HCT116 (cell line): ENCODE data around the gene MORN5. TPM values are rescaled to one million over a fixed set of nuclear protein-coding genes. Genes with fewer than 3 reads are reported as not detected.

Experiments
- ATAC-seq: fragments of 200-7000 bp; cut with Tn5 transposase; 2 replicates; pipeline ENCODE4 v1.9.1; 2020; ENCODE audit warnings: mild to moderate bottlenecking, moderate library complexity
- BruUV-seq: library from RNA; stranded (reverse); fragments of 400-500 nt; replicated peaks from 2 replicates; lab custom pipeline; 2021; lab: Mats Ljungman, UMichigan
- CTCF ChIA-PET: fragments of 300-600 bp; sonication (Branson Sonifier 250); formaldehyde crosslinking; loops from one replicate; lab custom pipeline; 2021; ENCODE audit warnings: antibody characterized with exemption; lab: Charles Lee
- POLR2A ChIA-PET: fragments of 300-600, 350-600 bp; sonication (Branson Sonifier 250); formaldehyde crosslinking; loops from one replicate; lab custom pipeline; 2021; ENCODE audit warnings: antibody characterized with exemption; lab: Charles Lee
- RAD21 ChIA-PET, 2 experiments: fragments of 300-600 bp; sonication (Branson Sonifier 250); formaldehyde crosslinking; loops; one replicate each; lab custom pipeline; 2023; ENCODE audit warnings: low total read pairs in 2 of 2; ENCODE audit not compliant: uncharacterized antibody in 2 of 2, unreplicated experiment in 2 of 2, low non-redundant PET in 1 of 2; lab: Charles Lee
- DNase-seq: peaks from one replicate; pipeline ENCODE4 v3.0.0-alpha.2; 2010; ENCODE audit warnings: low read depth, low spot score
- H2AFZ ChIP-seq: fragments of 200-600 bp; shearing (Covaris generic), sonication (generic); 2 replicates; pipeline ENCODE4 v1.6.1; 2017; ENCODE audit warnings: low read depth, mixed run types, mixed read lengths, antibody characterized with exemption, low read length; ENCODE audit not compliant: poor library complexity, severe bottlenecking
- H3K27ac ChIP-seq: 2 replicates; pipeline ENCODE4 v1.5.1; 2012; ENCODE audit warnings: low read depth, low read length
- H3K27me3 ChIP-seq: fragments of 200-600 bp; sonication (generic); 2 replicates; pipeline ENCODE4 v1.6.1; 2016; ENCODE audit warnings: mixed run types, low read length, mixed read lengths; ENCODE audit not compliant: insufficient read depth
- H3K36me3 ChIP-seq, 2 experiments: fragments of 200-500 bp in 1 of 2; fragments of 200-600 bp in 1 of 2; sonication (Bioruptor generic) in 1 of 2; sonication (generic) in 1 of 2; 2 replicates each; pipeline versions ENCODE4 v1.5.1 to v1.6.1; 2014 to 2016; ENCODE audit warnings: low read length in 2 of 2, inconsistent platforms in 1 of 2, mixed read lengths in 1 of 2, mixed run types in 1 of 2; ENCODE audit not compliant: insufficient read depth in 2 of 2, control insufficient read depth in 1 of 2
- H3K4me1 ChIP-seq, 2 experiments: fragments of 200-600 bp in 1 of 2; sonication (generic) in 1 of 2; 2 replicates each; pipeline versions ENCODE4 v1.5.1 to v1.6.1; 2012 to 2017; ENCODE audit warnings: low read length in 2 of 2, inconsistent platforms in 1 of 2, mild to moderate bottlenecking in 1 of 2, mixed read lengths in 1 of 2, mixed run types in 1 of 2, moderate library complexity in 1 of 2; ENCODE audit not compliant: insufficient read depth in 2 of 2, control insufficient read depth in 1 of 2
- H3K4me2 ChIP-seq: fragments of 200-600 bp; sonication (generic); 2 replicates; pipeline ENCODE4 v1.6.1; 2017; ENCODE audit warnings: mixed run types, low read length, mixed read lengths
- H3K4me3 ChIP-seq, 2 experiments: fragments of 200-600 bp in 1 of 2; sonication (generic) in 1 of 2; replicated peaks in 1 of 2; 2 replicates each; pipeline ENCODE4 v1.5.1; 2011 to 2016; ENCODE audit warnings: low read length in 2 of 2, control low read depth in 1 of 2, low read depth in 1 of 2, mild to moderate bottlenecking in 1 of 2, mixed read lengths in 1 of 2, mixed run types in 1 of 2
- H3K79me2 ChIP-seq: fragments of 200-600 bp; sonication (generic); 2 replicates; pipeline ENCODE4 v1.6.1; 2017; ENCODE audit warnings: mild to moderate bottlenecking, mixed run types, low read length, moderate library complexity, mixed read lengths; ENCODE audit not compliant: insufficient read depth
- H3K9ac ChIP-seq: fragments of 200-600 bp; sonication (generic); 2 replicates; pipeline ENCODE4 v1.6.1; 2016; ENCODE audit warnings: low read length, mixed read lengths
- H3K9me2 ChIP-seq: fragments of 200-600 bp; sonication (generic), shearing (Covaris generic); 2 replicates; pipeline ENCODE4 v1.6.1; 2017; ENCODE audit warnings: mixed run types, mild to moderate bottlenecking, moderate library complexity; ENCODE audit not compliant: insufficient read depth
- H3K9me3 ChIP-seq, 2 experiments: fragments of 200-500 bp in 1 of 2; fragments of 200-600 bp in 1 of 2; sonication (Bioruptor generic) in 1 of 2; sonication (generic) in 1 of 2; 2 replicates each; pipeline ENCODE4 v1.6.1; 2014 to 2017; ENCODE audit warnings: low read length in 2 of 2, mixed read lengths in 2 of 2, inconsistent platforms in 1 of 2, low read depth in 1 of 2, mild to moderate bottlenecking in 1 of 2, mixed run types in 1 of 2, moderate library complexity in 1 of 2; ENCODE audit not compliant: control insufficient read depth in 1 of 2, insufficient read depth in 1 of 2
- H4K20me1 ChIP-seq: fragments of 200-600 bp; sonication (generic), shearing (Covaris generic); 2 replicates; pipeline ENCODE4 v1.6.1; 2017; ENCODE audit warnings: mixed run types, mild to moderate bottlenecking, moderate library complexity; ENCODE audit not compliant: insufficient read depth
- CBX3 ChIP-seq: IDR thresholded peaks from 2 replicates; pipeline ENCODE4 v1.6.1; 2012; ENCODE audit warnings: low read depth
- CEBPB ChIP-seq: IDR thresholded peaks from 2 replicates; pipeline ENCODE4 v1.6.1; 2012; ENCODE audit warnings: low read depth
- EGR1 ChIP-seq: IDR thresholded peaks from 2 replicates; pipeline ENCODE4 v1.6.1; 2012; ENCODE audit warnings: low read depth
- ELF1 ChIP-seq: IDR thresholded peaks from 2 replicates; pipeline ENCODE4 v1.6.1; 2012; ENCODE audit warnings: low read depth, borderline replicate concordance
- EZH2 ChIP-seq: fragments of 200-600 bp; sonication (generic); IDR thresholded peaks from 2 replicates; pipeline ENCODE4 v1.6.1; 2017; ENCODE audit warnings: antibody characterized with exemption, mixed run types
- FOSL1 ChIP-seq: IDR thresholded peaks from 2 replicates; pipeline ENCODE4 v1.6.1; 2012; ENCODE audit warnings: low read depth
- JUND ChIP-seq: IDR thresholded peaks from 2 replicates; pipeline ENCODE4 v1.6.1; 2012
- REST ChIP-seq: IDR thresholded peaks from 2 replicates; pipeline ENCODE4 v1.6.1; 2012; ENCODE audit warnings: low read depth
- SIN3A ChIP-seq: IDR thresholded peaks from 2 replicates; pipeline ENCODE4 v1.6.1; 2012; ENCODE audit warnings: low read depth
- SP1 ChIP-seq: IDR thresholded peaks from 2 replicates; pipeline ENCODE4 v1.6.1; 2012; ENCODE audit warnings: low read depth
- SRF ChIP-seq: IDR thresholded peaks from 2 replicates; pipeline ENCODE4 v1.6.1; 2012; ENCODE audit warnings: low read depth
- intact Hi-C: fragments of 100-400 bp; cut with micrococcal nuclease; formaldehyde crosslinking; loops from 2 replicates; pipeline ENCODE4 v1.10.0; 2022
- total RNA-seq: library from RNA; stranded (reverse); gene quantifications from one replicate; pipeline ENCODE4 v1.2.1, GENCODE V29; 2021; ENCODE audit not compliant: unreplicated experiment

Gene MORN5
- total RNA-seq, 1 experiment from 2014 or later, result not detected

DNA sequence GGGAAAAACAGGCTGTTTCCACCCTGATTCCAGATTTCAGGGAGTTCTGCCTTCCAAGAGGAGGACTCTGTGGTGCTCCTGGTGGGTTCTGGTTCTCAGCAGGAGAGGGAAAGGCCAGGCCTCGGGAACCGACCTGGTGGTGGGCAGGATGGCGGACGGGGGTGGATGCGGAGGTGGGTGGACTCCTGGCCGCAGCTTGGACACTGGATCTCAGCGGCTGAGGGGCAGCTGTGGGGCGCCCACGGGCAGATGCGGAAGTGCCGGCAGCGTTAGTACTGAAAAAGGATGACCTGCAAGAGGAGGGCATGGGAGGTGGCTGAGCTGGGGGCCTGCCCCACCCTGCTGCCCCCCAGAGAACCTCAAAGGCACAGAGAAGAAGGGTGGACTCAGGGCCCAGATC, 44.8 kb downstream of the MORN5 start:
- H3K4me2 ChIP-seq, result no peak overlapping the region
- H3K27me3 ChIP-seq, result no peaks in the 10 kb centered on the region
- intact Hi-C loops, result no loop called here
- H3K9me2 ChIP-seq, result no peaks in the 10 kb centered on the region
- DNase-seq, result no peak
- H2AFZ ChIP-seq, result no peak overlapping the region
- no peak overlapping the region for H3K9ac ChIP-seq
- H3K4me1 ChIP-seq, result peaks cover 9 to 12% of the 10 kb centered on the region in 2 experiments
- ChIA-PET CTCF (no interaction called here), RAD21 (no interaction called here)
- H4K20me1 ChIP-seq, result no peaks in the 10 kb centered on the region
- no peaks in the 10 kb centered on the region for H3K9me3 ChIP-seq
- TF ChIP-seq SRF (no peak), CBX3 (no peak), JUND (no peak), SIN3A (no peak)
- TF ChIP-seq, all 23 proteins: peak for 0
- no TSS peak for BruUV-seq
- Histone ChIP-seq H3K27ac (no peak overlapping the region), H3K36me3 (no peaks in the 10 kb centered on the region), H3K4me3 (no peak overlapping the region), H3K79me2 (no peaks in the 10 kb centered on the region)
- POLR2A ChIA-PET, result no interaction called here
- ATAC-seq, result no peak

GRCh38 chr9:122205176-122205575, 45.5 kb downstream of the MORN5 start:
- CTCF ChIA-PET, result no interaction called here
- Histone ChIP-seq H4K20me1 (no peaks in the 10 kb centered on the region), H3K27ac (no peak overlapping the region), H3K4me3 (no peak overlapping the region), H3K9ac (no peak overlapping the region), H2AFZ (no peak overlapping the region), H3K36me3 (no peaks in the 10 kb centered on the region), H3K79me2 (no peaks in the 10 kb centered on the region), H3K4me1 (peaks cover 9 to 12% of the 10 kb centered on the region in 2 experiments), H3K9me2 (no peaks in the 10 kb centered on the region), H3K27me3 (no peaks in the 10 kb centered on the region), H3K4me2 (no peak overlapping the region), H3K9me3 (no peaks in the 10 kb centered on the region)
- TF ChIP-seq EZH2 (no peak), ELF1 (no peak), EGR1 (no peak), SP1 (no peak), CEBPB (no peak), REST (no peak), FOSL1 (no peak)
- RAD21 ChIA-PET, result no interaction called here
- POLR2A ChIA-PET, result no interaction called here
- no TSS peak for BruUV-seq
- intact Hi-C loops, result no loop called here
- DNase-seq (no peak), ATAC-seq (no peak)
